ENCODE data around the gene FAM136A. TPM values are rescaled to one million over a fixed set of nuclear protein-coding genes. Genes with fewer than 3 reads are reported as not detected.
"Not testable (repeated sequence)": the region's sequence is repeated elsewhere in the genome, so short reads cannot be mapped to it uniquely, and the experiment has no call there.

Gene FAM136A
- total RNA-seq, 4 donors from 2014 or later, result 4.9 to 79.4 (median 24.5) TPM

DNA sequence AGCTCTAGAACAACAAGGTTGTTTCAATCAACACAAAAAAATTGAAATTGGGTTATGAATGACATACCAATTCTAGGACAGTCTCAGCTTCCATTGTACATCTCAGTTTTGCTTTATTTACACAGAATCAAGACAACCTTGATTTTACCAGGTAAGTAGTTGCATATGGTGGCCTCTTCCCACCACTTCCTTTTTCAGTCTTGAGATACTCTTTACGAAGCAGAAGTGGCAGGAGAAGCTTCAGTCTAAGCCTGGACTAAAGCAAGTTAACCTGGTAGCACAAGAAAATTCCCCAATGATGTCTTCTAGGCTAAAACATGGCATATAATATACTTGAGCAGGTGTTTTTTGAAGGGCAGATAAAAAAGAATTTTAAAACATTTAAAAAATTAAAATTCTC lies 10.7 kb upstream of the FAM136A start:
- intact Hi-C loops (cut with DNase I; ENCODE audit: low total_unique reads), result no loop called here
- DNase-seq, result no peak
- no peak for TF ChIP-seq POLR2A (IDR thresholded peaks at IDR 0.05)
- TF ChIP-seq, protein P1, sequence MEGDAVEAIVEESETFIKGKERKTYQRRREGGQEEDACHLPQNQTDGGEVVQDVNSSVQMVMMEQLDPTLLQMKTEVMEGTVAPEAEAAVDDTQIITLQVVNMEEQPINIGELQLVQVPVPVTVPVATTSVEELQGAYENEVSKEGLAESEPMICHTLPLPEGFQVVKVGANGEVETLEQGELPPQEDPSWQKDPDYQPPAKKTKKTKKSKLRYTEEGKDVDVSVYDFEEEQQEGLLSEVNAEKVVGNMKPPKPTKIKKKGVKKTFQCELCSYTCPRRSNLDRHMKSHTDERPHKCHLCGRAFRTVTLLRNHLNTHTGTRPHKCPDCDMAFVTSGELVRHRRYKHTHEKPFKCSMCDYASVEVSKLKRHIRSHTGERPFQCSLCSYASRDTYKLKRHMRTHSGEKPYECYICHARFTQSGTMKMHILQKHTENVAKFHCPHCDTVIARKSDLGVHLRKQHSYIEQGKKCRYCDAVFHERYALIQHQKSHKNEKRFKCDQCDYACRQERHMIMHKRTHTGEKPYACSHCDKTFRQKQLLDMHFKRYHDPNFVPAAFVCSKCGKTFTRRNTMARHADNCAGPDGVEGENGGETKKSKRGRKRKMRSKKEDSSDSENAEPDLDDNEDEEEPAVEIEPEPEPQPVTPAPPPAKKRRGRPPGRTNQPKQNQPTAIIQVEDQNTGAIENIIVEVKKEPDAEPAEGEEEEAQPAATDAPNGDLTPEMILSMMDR (IDR thresholded peaks at IDR 0.05), result no peak
- Histone ChIP-seq H3K27ac (no peak overlapping the region), H3K4me3 (no peak overlapping the region), H3K9me3 (no peaks in the 10 kb centered on the region), H3K27me3 (no peaks in the 10 kb centered on the region), H3K36me3 (no peaks in the 10 kb centered on the region), H3K4me1 (no peaks in the 10 kb centered on the region)

GRCh38 chr2:70310899-70311298 lies 9.0 kb upstream of the FAM136A start:
- Histone ChIP-seq H3K9me3 (no peaks in the 10 kb centered on the region), H3K4me1 (no peaks in the 10 kb centered on the region), H3K27ac (no peak overlapping the region), H3K36me3 (no peaks in the 10 kb centered on the region), H3K27me3 (no peaks in the 10 kb centered on the region), H3K4me3 (no peak overlapping the region)
- TF ChIP-seq, protein P1 (IDR thresholded peaks at IDR 0.05), result no peak
- no peak for TF ChIP-seq POLR2A (IDR thresholded peaks at IDR 0.05)
- intact Hi-C loops (cut with DNase I; ENCODE audit: low total_unique reads), result no loop called here
- no peak for DNase-seq

- intact Hi-C loops (cut with DNase I; ENCODE audit: low total_unique reads), result no loop called here
- no peak overlapping the region for H3K27ac ChIP-seq
- no peaks in the 10 kb centered on the region for H3K4me1 ChIP-seq
- no peaks in the 10 kb centered on the region for H3K36me3 ChIP-seq
- H3K4me3 ChIP-seq, result no peak overlapping the region
- no peak for DNase-seq
- no peak for TF ChIP-seq POLR2A (IDR thresholded peaks at IDR 0.05)
- TF ChIP-seq, protein P1 (IDR thresholded peaks at IDR 0.05), result no peak
- H3K9me3 ChIP-seq, result no peaks in the 10 kb centered on the region
- no peaks in the 10 kb centered on the region for H3K27me3 ChIP-seq
Observed at GRCh38 chr2:70305531-70305930, 3.7 kb upstream of the FAM136A start.

DNA sequence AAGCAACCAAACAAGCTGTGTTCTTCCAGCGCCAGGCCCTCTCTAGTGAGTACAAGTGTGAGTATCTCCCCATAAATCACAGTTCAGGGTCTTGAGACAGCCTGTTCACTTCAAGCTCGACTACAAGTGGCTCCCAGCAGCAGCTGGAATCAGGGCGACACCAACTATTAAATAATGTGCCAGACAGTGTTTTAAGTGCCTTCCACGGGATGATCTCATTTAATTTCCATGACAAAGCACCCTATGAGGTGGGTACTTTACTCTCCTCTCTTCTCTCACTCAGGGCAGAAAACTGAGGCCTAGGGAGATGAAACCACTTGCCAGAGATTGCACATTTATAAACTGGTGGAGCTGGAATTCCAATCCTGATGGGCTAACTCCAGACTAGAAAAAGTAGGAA lies 2.6 kb upstream of the FAM136A start:
- Histone ChIP-seq H3K27ac (no peak overlapping the region), H3K4me3 (no peak overlapping the region), H3K27me3 (no peaks in the 10 kb centered on the region), H3K9me3 (no peaks in the 10 kb centered on the region), H3K36me3 (no peaks in the 10 kb centered on the region), H3K4me1 (no peaks in the 10 kb centered on the region)
- TF ChIP-seq, protein P1 (IDR thresholded peaks at IDR 0.05), result no peak
- TF ChIP-seq POLR2A (IDR thresholded peaks at IDR 0.05), result no peak
- intact Hi-C loops (cut with DNase I; ENCODE audit: low total_unique reads), result loop anchor here (5.0 kb wide), 1 partner anchor 397 kb away; no protein-coding TSS in a partner anchor
- no peak for DNase-seq

DNA sequence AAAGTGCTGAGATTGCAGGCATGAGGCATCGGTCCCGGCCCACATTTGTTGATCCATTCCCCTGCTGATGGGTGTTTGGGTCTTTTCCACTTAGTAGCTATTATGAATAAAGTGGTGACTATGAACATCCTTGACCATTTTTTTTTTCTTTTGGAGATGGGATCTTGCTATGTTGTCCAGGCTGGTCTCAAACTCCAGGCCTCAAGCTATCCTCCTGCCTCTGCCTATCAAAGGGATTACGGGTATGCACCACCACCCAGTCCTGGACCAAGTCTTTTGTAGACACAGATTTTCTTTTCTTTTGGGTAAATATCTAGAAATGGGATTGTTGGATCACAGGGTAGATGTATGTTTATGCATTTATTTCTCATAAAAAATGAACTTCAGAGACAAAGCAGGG lies 1.3 kb upstream of the FAM136A start:
- Histone ChIP-seq H3K4me3 (no peak overlapping the region), H3K36me3 (no peaks in the 10 kb centered on the region), H3K4me1 (no peaks in the 10 kb centered on the region), H3K27me3 (no peaks in the 10 kb centered on the region), H3K9me3 (no peaks in the 10 kb centered on the region), H3K27ac (no peak overlapping the region)
- TF ChIP-seq, protein P1 (IDR thresholded peaks at IDR 0.05), result no peak
- no peak for TF ChIP-seq POLR2A (IDR thresholded peaks at IDR 0.05)
- intact Hi-C loops (cut with DNase I; ENCODE audit: low total_unique reads), result loop anchor here (5.0 kb wide), 1 partner anchor 396 kb away; no protein-coding TSS in a partner anchor
- no peak for DNase-seq

- H3K4me3 ChIP-seq, result peak overlapping the region; percentile 73 to 82
- not testable (repeated sequence) for DNase-seq, H3K4me1 ChIP-seq, H3K9me3 ChIP-seq, H3K36me3 ChIP-seq, H3K27me3 ChIP-seq
- intact Hi-C loops (cut with DNase I; ENCODE audit: low total_unique reads), result loop anchor here (5.0 kb wide), 1 partner anchor 395 kb away; no protein-coding TSS in a partner anchor
- peak overlapping the region; percentile 75 to 82 for H3K27ac ChIP-seq
Observed at GRCh38 chr2:70302195-70302546, 304 bp upstream of the FAM136A start.

Data from uterus (tissue), 4 donors.